Erythroblast (primary cell): ENCODE results near the gene MALT1.

Source experiments
- GATA1 ChIP-seq: IDR thresholded peaks from 2 replicates; pipeline ENCODE4 v1.6.1; 2011; ENCODE audit warnings: low read depth, mild to moderate bottlenecking, control low read depth, low read length, moderate library complexity
- POLR2A ChIP-seq: IDR thresholded peaks from 2 replicates; pipeline ENCODE4 v1.6.1; 2011; ENCODE audit warnings: mild to moderate bottlenecking, low read length

GRCh38 chr18:58733866-58734265 lies 62.6 kb downstream of the MALT1 start:
- TF ChIP-seq POLR2A (no peak), GATA1 (no peak)
